H9 (cell line): ENCODE results near the gene LRIT3. TPM values are rescaled to one million over a fixed set of nuclear protein-coding genes. Genes with fewer than 3 reads are reported as not detected.

Experiments
- DNase-seq: peaks from one replicate; pipeline ENCODE4 v3.0.0-alpha.2; 2017
- H2AFZ ChIP-seq: one replicate; pipeline ENCODE4 v1.6.1; 2013; ENCODE audit warnings: mild to moderate bottlenecking, low read length, control low read depth, moderate library complexity
- H2AK5ac ChIP-seq: 2 replicates; pipeline ENCODE4 v1.6.1; 2013; ENCODE audit warnings: low read length, control low read depth, mixed read lengths; ENCODE audit not compliant: insufficient read length
- H2BK120ac ChIP-seq: one replicate; pipeline ENCODE4 v1.6.1; 2013; ENCODE audit warnings: low read depth, mild to moderate bottlenecking, low read length, control low read depth, inconsistent platforms; ENCODE audit not compliant: poor library complexity, severe bottlenecking
- H2BK12ac ChIP-seq: 2 replicates; pipeline ENCODE4 v1.6.1; 2013; ENCODE audit warnings: low read length, control low read depth, mixed read lengths, low read depth; ENCODE audit not compliant: insufficient read length
- H2BK15ac ChIP-seq: 2 replicates; pipeline ENCODE4 v1.6.1; 2013; ENCODE audit warnings: low read depth, low read length, control low read depth
- H2BK20ac ChIP-seq: one replicate; pipeline ENCODE4 v1.6.1; 2013; ENCODE audit warnings: low read depth, mild to moderate bottlenecking, low read length, control low read depth, inconsistent platforms; ENCODE audit not compliant: poor library complexity, severe bottlenecking
- H2BK5ac ChIP-seq: 2 replicates; pipeline ENCODE4 v1.6.1; 2013; ENCODE audit warnings: low read length, control low read depth, mixed read lengths; ENCODE audit not compliant: insufficient read length
- H3K14ac ChIP-seq: 2 replicates; pipeline ENCODE4 v1.6.1; 2013; ENCODE audit warnings: low read length, control low read depth; ENCODE audit not compliant: insufficient read depth
- H3K18ac ChIP-seq: 2 replicates; pipeline ENCODE4 v1.6.1; 2013; ENCODE audit warnings: low read depth, mild to moderate bottlenecking, mixed read lengths, low read length, control low read depth; ENCODE audit not compliant: insufficient read length
- H3K23ac ChIP-seq: 2 replicates; pipeline ENCODE4 v1.6.1; 2013; ENCODE audit warnings: low read length, control low read depth, mixed read lengths, low read depth; ENCODE audit not compliant: insufficient read length
- H3K23me2 ChIP-seq: 2 replicates; pipeline ENCODE4 v1.6.1; 2013; ENCODE audit warnings: low read depth, mild to moderate bottlenecking, mixed read lengths, low read length, control low read depth; ENCODE audit not compliant: insufficient read length, poor library complexity, severe bottlenecking
- H3K27ac ChIP-seq: 2 replicates; pipeline ENCODE4 v1.5.1; 2013; ENCODE audit warnings: low read length, control low read depth, mixed read lengths, low read depth; ENCODE audit not compliant: insufficient read length
- H3K27me3 ChIP-seq: 2 replicates; pipeline ENCODE4 v1.6.1; 2013; ENCODE audit warnings: low read length, control low read depth, inconsistent platforms; ENCODE audit not compliant: insufficient read depth
- H3K4ac ChIP-seq: 2 replicates; pipeline ENCODE4 v1.6.1; 2013; ENCODE audit warnings: low read depth, mild to moderate bottlenecking, control low read depth, inconsistent platforms, low read length, moderate library complexity
- H3K4me1 ChIP-seq: 2 replicates; pipeline ENCODE4 v1.6.1; 2013; ENCODE audit warnings: low read length, control low read depth, inconsistent platforms; ENCODE audit not compliant: insufficient read depth
- H3K4me2 ChIP-seq: 2 replicates; pipeline ENCODE4 v1.6.1; 2013; ENCODE audit warnings: low read length, control low read depth, mixed read lengths; ENCODE audit not compliant: insufficient read length, insufficient read depth
- H3K56ac ChIP-seq: 2 replicates; pipeline ENCODE4 v1.6.1; 2013; ENCODE audit warnings: low read depth, mild to moderate bottlenecking, mixed read lengths, low read length, control low read depth; ENCODE audit not compliant: insufficient read length
- H3K79me1 ChIP-seq: 2 replicates; pipeline ENCODE4 v1.6.1; 2013; ENCODE audit warnings: low read depth, mild to moderate bottlenecking, moderate library complexity, low read length, control low read depth, inconsistent platforms; ENCODE audit not compliant: insufficient read depth, poor library complexity, severe bottlenecking
- H3K79me2 ChIP-seq: 2 replicates; pipeline ENCODE4 v1.6.1; 2013; ENCODE audit warnings: low read length, control low read depth, inconsistent platforms; ENCODE audit not compliant: insufficient read depth
- H3K9ac ChIP-seq: 2 replicates; pipeline ENCODE4 v1.6.1; 2013; ENCODE audit warnings: low read length, control low read depth, mixed read lengths; ENCODE audit not compliant: insufficient read length; ENCODE audit errors: extremely low read depth
- H3K9me3 ChIP-seq: one replicate; pipeline ENCODE4 v1.6.1; 2013; ENCODE audit warnings: low read depth, low read length, inconsistent platforms; ENCODE audit not compliant: control insufficient read depth
- H3T11ph ChIP-seq: one replicate; pipeline ENCODE4 v1.6.1; 2013; ENCODE audit warnings: mild to moderate bottlenecking, low read length, control low read depth, inconsistent platforms
- H4K20me1 ChIP-seq: one replicate; pipeline ENCODE4 v1.6.1; 2013; ENCODE audit not compliant: control insufficient read depth, insufficient read length, insufficient read depth
- H4K5ac ChIP-seq: 2 replicates; pipeline ENCODE4 v1.6.1; 2013; ENCODE audit warnings: low read depth, mild to moderate bottlenecking, mixed read lengths, low read length, control low read depth; ENCODE audit not compliant: insufficient read length
- H4K8ac ChIP-seq: replicated peaks from 2 replicates; pipeline ENCODE4 v1.6.1; 2013; ENCODE audit warnings: low read length, control low read depth, mixed read lengths, low read depth; ENCODE audit not compliant: insufficient read length
- H4K91ac ChIP-seq: 2 replicates; pipeline ENCODE4 v1.6.1; 2013; ENCODE audit warnings: low read depth, mild to moderate bottlenecking, moderate library complexity, mixed read lengths, low read length, control low read depth; ENCODE audit not compliant: insufficient read length
- H3K27ac Mint-ChIP-seq, 3 experiments: 2 replicates in 2 of 3; 3 replicates in 1 of 3; pipeline ENCODE4 v1.8.0; 2020 to 2021; ENCODE audit warnings: mixed read lengths in 3 of 3, mild to moderate bottlenecking in 1 of 3, moderate library complexity in 1 of 3
- H3K27me3 Mint-ChIP-seq: 2 replicates; pipeline ENCODE4 v1.8.0; 2021; ENCODE audit warnings: low read depth, mild to moderate bottlenecking, moderate library complexity, mixed read lengths
- H3K36me3 Mint-ChIP-seq, 3 experiments: 2 replicates in 2 of 3; 3 replicates in 1 of 3; pipeline ENCODE4 v1.8.0; 2020 to 2021; ENCODE audit warnings: low read depth in 3 of 3, mixed read lengths in 3 of 3; ENCODE audit not compliant: insufficient read depth in 1 of 3
- H3K4me1 Mint-ChIP-seq, 2 experiments: 2 replicates each; pipeline ENCODE4 v1.8.0; 2020; ENCODE audit warnings: mixed read lengths in 2 of 2
- H3K4me3 Mint-ChIP-seq, 2 experiments: 2 replicates in 1 of 2; 3 replicates in 1 of 2; pipeline ENCODE4 v1.8.0; 2020 to 2021; ENCODE audit warnings: mild to moderate bottlenecking in 2 of 2, mixed read lengths in 2 of 2, moderate library complexity in 1 of 2
- H3K9me3 Mint-ChIP-seq, 2 experiments: 2 replicates in 1 of 2; 3 replicates in 1 of 2; pipeline ENCODE4 v1.8.0; 2020; ENCODE audit warnings: mild to moderate bottlenecking in 2 of 2, mixed read lengths in 2 of 2, moderate library complexity in 1 of 2
- WGBS: extraction: QIAGEN DNeasy Blood & Tissue Kit; methylation state at CpG from one replicate; pipeline ENCODE4 v1.1.7; 2013; ENCODE audit warnings: missing lambda C conversion rate, low lambda C conversion rate, mixed read lengths; ENCODE audit not compliant: insufficient read length; ENCODE audit errors: extremely low coverage; 5-methylcytosine and 5-hydroxymethylcytosine counted together
- total RNA-seq: library from RNA; stranded (reverse); gene quantifications from 2 replicates; pipeline ENCODE4 v1.2.1, GENCODE V29; 2021
- TF ChIP-seq, protein P1 (sequence below): fragments of 200-600 bp; sonication (generic); conservative IDR thresholded peaks from 3 replicates; pipeline ENCODE4 v1.8.0; 2021; ENCODE audit warnings: antibody characterized with exemption, mild to moderate bottlenecking

Gene LRIT3
- total RNA-seq, 1 experiment from 2014 or later, result 0.07 TPM

DNA sequence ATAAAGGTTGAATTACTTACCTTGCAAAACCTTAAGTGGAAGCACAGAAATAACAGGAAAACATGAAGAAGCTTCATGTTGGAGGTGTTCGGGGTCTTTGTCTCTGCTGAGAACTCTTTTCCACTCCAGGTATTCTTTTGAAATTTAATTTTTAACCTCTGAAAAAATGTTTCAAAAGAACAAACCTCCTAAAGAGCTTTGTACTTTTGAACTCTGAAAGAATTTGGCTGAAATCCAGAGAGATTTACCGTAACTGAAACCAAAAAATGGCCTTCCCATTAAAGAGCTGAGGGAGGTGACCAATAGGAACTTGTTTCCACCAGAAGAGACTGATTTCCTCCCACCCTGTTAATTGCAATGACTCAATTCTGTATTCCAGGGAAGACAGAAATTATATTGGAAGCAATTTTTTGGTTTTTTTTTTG lies 46.0 kb upstream of the LRIT3 start, which contains the start of gene CFI:
TSS of gene CFI (minus strand) at position 105 of the 425 bp plus-strand sequence. CDS start at position 77, 28 bp downstream.
- Histone ChIP-seq H3K9me3 (no peaks in the 10 kb centered on the region), H2BK20ac (no peak within 1 kb of the TSS), H2AK5ac (no peak within 1 kb of the TSS), H3K4ac (no peak within 1 kb of the TSS), H3K79me2 (no peaks in the 10 kb centered on the region), H3K79me1 (no peaks in the 10 kb centered on the region), H4K91ac (no peak within 1 kb of the TSS), H4K20me1 (no peaks in the 10 kb centered on the region), H3K23me2 (no peaks in the 10 kb centered on the region), H3K9ac (no peak within 1 kb of the TSS), H2BK120ac (no peak within 1 kb of the TSS), H2AFZ (no peak within 1 kb of the TSS), H3T11ph (no peak within 1 kb of the TSS), H4K8ac (no peak within 1 kb of the TSS), H2BK15ac (no peak within 1 kb of the TSS), H4K5ac (no peak within 1 kb of the TSS), H3K14ac (no peak within 1 kb of the TSS), H3K27ac (no peak within 1 kb of the TSS), H3K27me3 (no peaks in the 10 kb centered on the region), H3K4me2 (no peak within 1 kb of the TSS), H3K56ac (no peak within 1 kb of the TSS), H2BK5ac (no peak within 1 kb of the TSS), H3K23ac (no peak within 1 kb of the TSS), H2BK12ac (no peak within 1 kb of the TSS), H3K4me1 (no peaks in the 10 kb centered on the region), H3K18ac (no peak within 1 kb of the TSS)
- H3K27me3 Mint-ChIP-seq, result no peaks in the 10 kb centered on the region
- H3K36me3 Mint-ChIP-seq, result no peaks in the 10 kb centered on the region; a peak in 1 of 7 replicates
- no peak within 1 kb of the TSS for H3K27ac Mint-ChIP-seq
- DNase-seq, result no peak
- TF ChIP-seq, protein P1, sequence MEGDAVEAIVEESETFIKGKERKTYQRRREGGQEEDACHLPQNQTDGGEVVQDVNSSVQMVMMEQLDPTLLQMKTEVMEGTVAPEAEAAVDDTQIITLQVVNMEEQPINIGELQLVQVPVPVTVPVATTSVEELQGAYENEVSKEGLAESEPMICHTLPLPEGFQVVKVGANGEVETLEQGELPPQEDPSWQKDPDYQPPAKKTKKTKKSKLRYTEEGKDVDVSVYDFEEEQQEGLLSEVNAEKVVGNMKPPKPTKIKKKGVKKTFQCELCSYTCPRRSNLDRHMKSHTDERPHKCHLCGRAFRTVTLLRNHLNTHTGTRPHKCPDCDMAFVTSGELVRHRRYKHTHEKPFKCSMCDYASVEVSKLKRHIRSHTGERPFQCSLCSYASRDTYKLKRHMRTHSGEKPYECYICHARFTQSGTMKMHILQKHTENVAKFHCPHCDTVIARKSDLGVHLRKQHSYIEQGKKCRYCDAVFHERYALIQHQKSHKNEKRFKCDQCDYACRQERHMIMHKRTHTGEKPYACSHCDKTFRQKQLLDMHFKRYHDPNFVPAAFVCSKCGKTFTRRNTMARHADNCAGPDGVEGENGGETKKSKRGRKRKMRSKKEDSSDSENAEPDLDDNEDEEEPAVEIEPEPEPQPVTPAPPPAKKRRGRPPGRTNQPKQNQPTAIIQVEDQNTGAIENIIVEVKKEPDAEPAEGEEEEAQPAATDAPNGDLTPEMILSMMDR, result no peak
- no CpG with 5 or more reads among the region's 2 CpGs for WGBS
- H3K4me3 Mint-ChIP-seq, result no peak within 1 kb of the TSS
- no peaks in the 10 kb centered on the region; a peak in 2 of 5 replicates for H3K9me3 Mint-ChIP-seq
- H3K4me1 Mint-ChIP-seq, result no peaks in the 10 kb centered on the region
